ENCODE data around the gene FEZ2.

The FEZ2 gene

DNA sequence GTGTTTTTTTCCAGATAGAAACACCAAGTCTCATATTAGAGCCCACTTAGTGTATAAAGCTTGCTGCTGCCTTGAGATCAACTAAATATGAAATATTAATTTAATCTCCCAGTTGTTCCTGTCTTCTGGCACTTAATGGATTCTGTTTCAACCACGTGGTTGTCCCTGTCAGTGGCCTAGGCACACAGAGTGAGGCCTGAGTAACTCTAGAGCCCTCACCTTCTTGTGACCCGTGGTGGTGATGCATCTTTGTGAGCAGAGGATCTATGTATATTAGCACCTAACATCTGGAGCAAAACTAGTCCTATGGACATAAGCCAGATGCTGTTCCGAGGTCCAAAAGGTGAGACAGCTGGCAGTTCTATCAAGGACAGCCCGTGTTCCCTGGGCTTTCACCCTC is 74.8 kb downstream of the FEZ2 start:
- no peak overlapping the region for H3K4me3 ChIP-seq (ENCODE audit: low read depth, low read length)
- TF ChIP-seq MYC (IDR thresholded peaks at IDR 0.05; ENCODE audit: low read depth, low read length) (no peak), POLR2A (IDR thresholded peaks at IDR 0.05; ENCODE audit: extremely low read depth, insufficient read length) (no peak), CTCF (IDR thresholded peaks at IDR 0.05; ENCODE audit: low read depth, low read length) (no peak)
- TF ChIP-seq, protein P1, sequence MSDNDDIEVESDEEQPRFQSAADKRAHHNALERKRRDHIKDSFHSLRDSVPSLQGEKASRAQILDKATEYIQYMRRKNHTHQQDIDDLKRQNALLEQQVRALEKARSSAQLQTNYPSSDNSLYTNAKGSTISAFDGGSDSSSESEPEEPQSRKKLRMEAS (IDR thresholded peaks at IDR 0.05; ENCODE audit: low read depth, low read length): no peak
- no peak for DNase-seq (ENCODE audit: low read depth)

DNA sequence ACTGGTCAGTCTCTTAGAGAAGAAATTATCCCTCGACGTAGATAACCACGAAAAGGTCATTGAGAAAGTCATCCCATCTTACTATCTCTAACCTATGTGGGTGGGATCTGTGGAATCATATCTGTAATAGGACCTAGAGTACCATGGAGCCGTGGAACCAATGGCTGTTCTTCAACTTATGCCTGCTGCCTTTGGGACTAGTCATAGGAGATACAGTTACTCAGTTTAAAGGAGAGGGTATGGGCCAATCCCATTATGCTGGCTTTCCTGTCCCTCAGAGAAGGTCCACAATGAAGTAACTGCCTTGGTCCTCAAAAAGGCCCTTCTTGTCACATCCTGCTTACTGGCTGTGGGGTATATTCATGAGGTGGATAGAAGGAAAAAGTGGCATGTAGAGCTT is 77.5 kb downstream of the FEZ2 start:
- TF ChIP-seq MYC (IDR thresholded peaks at IDR 0.05; ENCODE audit: low read depth, low read length): no peak
- no peak overlapping the region for H3K4me3 ChIP-seq (ENCODE audit: low read depth, low read length)
- DNase-seq (ENCODE audit: low read depth): no peak

DNA sequence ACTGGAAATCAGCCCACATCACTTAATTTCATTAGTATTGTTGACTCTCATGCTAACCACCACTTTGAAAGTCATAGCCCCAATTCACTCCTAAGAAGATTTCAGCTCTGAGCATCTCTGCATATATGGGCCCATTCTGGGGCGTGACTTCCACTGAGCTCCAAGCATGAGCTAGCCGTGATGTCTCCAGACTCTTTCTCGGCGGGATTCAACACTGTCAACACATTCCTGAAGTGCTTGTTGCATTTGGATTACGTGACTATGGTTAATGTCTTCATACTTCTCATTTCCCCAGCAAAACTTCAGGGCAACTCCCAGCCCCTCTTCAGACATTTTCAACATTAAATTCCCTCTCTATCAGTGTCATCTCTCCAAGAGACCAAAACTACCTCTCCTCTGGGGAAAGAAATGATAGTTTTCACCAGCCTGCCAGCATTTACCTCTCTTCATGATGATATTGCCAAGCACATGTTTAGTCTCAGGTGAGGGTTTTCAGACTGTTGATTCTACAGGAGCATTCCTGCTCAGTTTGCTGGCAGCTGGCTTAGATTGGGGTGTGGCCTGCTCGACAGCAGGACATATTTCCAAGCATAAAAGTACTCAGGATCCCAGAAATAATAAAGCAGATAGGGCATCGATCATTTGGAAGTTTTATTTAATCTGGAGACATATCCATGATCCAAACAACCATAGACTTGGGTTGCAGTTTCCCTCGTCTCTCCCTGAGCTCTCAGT is 81.7 kb downstream of the FEZ2 start:
- no peak overlapping the region for H3K4me3 ChIP-seq (ENCODE audit: low read depth, low read length)
- TF ChIP-seq CTCF (IDR thresholded peaks at IDR 0.05; ENCODE audit: low read depth, low read length) (no peak), POLR2A (IDR thresholded peaks at IDR 0.05; ENCODE audit: extremely low read depth, insufficient read length) (no peak), MYC (IDR thresholded peaks at IDR 0.05; ENCODE audit: low read depth, low read length) (no peak)
- TF ChIP-seq, protein P1 (IDR thresholded peaks at IDR 0.05; ENCODE audit: low read depth, low read length): no peak
- DNase-seq (ENCODE audit: low read depth): no peak

DNA sequence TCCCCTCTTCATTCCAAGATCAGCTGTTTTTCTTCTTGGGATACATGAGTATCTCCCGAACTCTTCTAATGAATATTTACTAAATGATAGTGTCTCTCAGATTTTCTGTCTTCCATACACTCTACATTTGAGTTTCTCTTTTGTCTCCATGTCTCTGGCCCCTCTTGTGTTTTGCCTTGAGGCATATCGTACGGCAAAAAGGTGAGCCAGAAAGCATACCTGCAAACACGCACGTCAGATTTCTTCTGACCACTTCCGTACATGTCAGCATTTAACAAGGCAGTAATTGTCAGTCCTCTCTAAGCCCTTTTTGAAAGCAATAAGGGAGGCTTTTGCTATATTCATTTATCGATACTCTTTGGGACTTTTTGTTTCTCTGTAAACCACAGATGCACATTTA is 82.4 kb downstream of the FEZ2 start:
- DNase-seq (ENCODE audit: low read depth): no peak
- TF ChIP-seq, protein P1 (IDR thresholded peaks at IDR 0.05; ENCODE audit: low read depth, low read length): no peak
- TF ChIP-seq CTCF (IDR thresholded peaks at IDR 0.05; ENCODE audit: low read depth, low read length) (no peak), MYC (IDR thresholded peaks at IDR 0.05; ENCODE audit: low read depth, low read length) (no peak), POLR2A (IDR thresholded peaks at IDR 0.05; ENCODE audit: extremely low read depth, insufficient read length) (no peak)
- no peak overlapping the region for H3K4me3 ChIP-seq (ENCODE audit: low read depth, low read length)

DNA sequence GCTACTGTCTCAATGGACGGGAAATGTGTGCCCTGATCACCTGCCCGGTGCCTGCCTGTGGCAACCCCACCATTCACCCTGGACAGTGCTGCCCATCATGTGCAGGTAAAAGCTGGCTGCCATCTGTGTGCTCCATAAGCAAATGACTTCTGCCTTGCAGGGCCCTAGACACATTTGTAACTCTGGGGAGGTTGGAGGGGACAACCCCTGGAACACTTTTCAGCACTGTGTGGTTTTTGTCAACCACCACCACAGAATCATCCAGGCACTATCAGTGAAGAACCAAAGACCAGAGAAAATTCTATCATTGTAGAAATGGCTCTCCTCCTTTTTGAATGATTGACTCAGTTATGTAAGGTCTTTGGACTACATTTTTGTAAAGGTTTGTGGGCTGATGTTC is 84.3 kb downstream of the FEZ2 start:
- H3K4me3 ChIP-seq (ENCODE audit: low read depth, low read length): no peak overlapping the region
- TF ChIP-seq CTCF (IDR thresholded peaks at IDR 0.05; ENCODE audit: low read depth, low read length) (no peak), MYC (IDR thresholded peaks at IDR 0.05; ENCODE audit: low read depth, low read length) (no peak), POLR2A (IDR thresholded peaks at IDR 0.05; ENCODE audit: extremely low read depth, insufficient read length) (no peak)
- TF ChIP-seq, protein P1 (IDR thresholded peaks at IDR 0.05; ENCODE audit: low read depth, low read length): no peak
- no peak for DNase-seq (ENCODE audit: low read depth)

- DNase-seq (ENCODE audit: low read depth): no peak
- H3K4me3 ChIP-seq (ENCODE audit: low read depth, low read length): no peak overlapping the region
- TF ChIP-seq CTCF (IDR thresholded peaks at IDR 0.05; ENCODE audit: low read depth, low read length) (no peak), POLR2A (IDR thresholded peaks at IDR 0.05; ENCODE audit: extremely low read depth, insufficient read length) (no peak), MYC (IDR thresholded peaks at IDR 0.05; ENCODE audit: low read depth, low read length) (no peak)
- TF ChIP-seq, protein P1 (IDR thresholded peaks at IDR 0.05; ENCODE audit: low read depth, low read length): no peak
Observed at GRCh38 chr2:36512705-36513104, 85.3 kb downstream of the FEZ2 start.

All from NB4 (cell line).